HEK293 (cell line): ENCODE measurements around the gene DDX20.

ENCODE experiments used
- GLIS2 ChIP-seq: fragments of 450-650 bp; formaldehyde crosslinking; IDR thresholded peaks from 2 replicates; pipeline ENCODE4 v1.5.1; 2016; ENCODE audit warnings: missing biosample characterization, missing genetic modification characterization
- IKZF3 ChIP-seq: fragments of 450-650 bp; IDR thresholded peaks from 2 replicates; pipeline ENCODE4 v1.5.0; 2018; ENCODE audit warnings: missing biosample characterization, mild to moderate bottlenecking, missing genetic modification characterization, moderate library complexity
- KLF8 ChIP-seq: fragments of 450-650 bp; formaldehyde crosslinking; IDR thresholded peaks from 2 replicates; pipeline ENCODE4 v1.5.1; 2016; ENCODE audit warnings: missing biosample characterization, missing genetic modification characterization
- RBAK ChIP-seq: fragments of 450-650 bp; formaldehyde crosslinking; IDR thresholded peaks from 2 replicates; pipeline ENCODE4 v1.5.1; 2016; ENCODE audit warnings: missing biosample characterization, missing genetic modification characterization
- ZBTB20 ChIP-seq: fragments of 450-650 bp; formaldehyde crosslinking; IDR thresholded peaks from 2 replicates; pipeline ENCODE4 v1.5.1; 2016; ENCODE audit warnings: missing biosample characterization, missing genetic modification characterization
- ZBTB21 ChIP-seq: fragments of 450-650 bp; formaldehyde crosslinking; IDR thresholded peaks from 2 replicates; pipeline ENCODE4 v1.5.1; 2017; ENCODE audit warnings: missing biosample characterization, missing genetic modification characterization
- ZBTB48 ChIP-seq: fragments of 450-650 bp; formaldehyde crosslinking; IDR thresholded peaks from 2 replicates; pipeline ENCODE4 v1.5.1; 2016; ENCODE audit warnings: missing biosample characterization, missing genetic modification characterization
- ZFP3 ChIP-seq: fragments of 450-650 bp; formaldehyde crosslinking; IDR thresholded peaks from 2 replicates; pipeline ENCODE4 v1.5.1; 2016; ENCODE audit warnings: low read depth, missing biosample characterization, missing genetic modification characterization
- ZIC2 ChIP-seq: fragments of 450-650 bp; formaldehyde crosslinking; IDR thresholded peaks from 2 replicates; pipeline ENCODE4 v1.5.1; 2016; ENCODE audit warnings: missing biosample characterization, missing genetic modification characterization
- ZNF132 ChIP-seq: fragments of 450-650 bp; formaldehyde crosslinking; IDR thresholded peaks from 2 replicates; pipeline ENCODE4 v1.5.1; 2017; ENCODE audit warnings: missing biosample characterization, missing genetic modification characterization, borderline replicate concordance
- ZNF146 ChIP-seq: fragments of 450-650 bp; formaldehyde crosslinking; IDR thresholded peaks from 2 replicates; pipeline ENCODE4 v1.5.1; 2016; ENCODE audit warnings: missing biosample characterization, missing genetic modification characterization
- ZNF16 ChIP-seq: fragments of 450-650 bp; formaldehyde crosslinking; IDR thresholded peaks from 2 replicates; pipeline ENCODE4 v1.5.1; 2016; ENCODE audit warnings: low read depth, missing biosample characterization, missing genetic modification characterization
- ZNF175 ChIP-seq: fragments of 450-650 bp; formaldehyde crosslinking; IDR thresholded peaks from 2 replicates; pipeline ENCODE4 v1.5.1; 2016; ENCODE audit warnings: missing biosample characterization, missing genetic modification characterization
- ZNF354C ChIP-seq: fragments of 450-650 bp; formaldehyde crosslinking; IDR thresholded peaks from 2 replicates; pipeline ENCODE4 v1.5.1; 2016; ENCODE audit warnings: missing biosample characterization, missing genetic modification characterization, low read depth, borderline replicate concordance
- ZNF404 ChIP-seq: fragments of 450-650 bp; formaldehyde crosslinking; IDR thresholded peaks from 2 replicates; pipeline ENCODE4 v1.5.1; 2017; ENCODE audit warnings: missing biosample characterization, missing genetic modification characterization
- ZNF473 ChIP-seq: fragments of 450-650 bp; formaldehyde crosslinking; IDR thresholded peaks from 2 replicates; pipeline ENCODE4 v1.5.1; 2017; ENCODE audit warnings: missing biosample characterization, missing genetic modification characterization
- ZNF510 ChIP-seq: fragments of 450-650 bp; formaldehyde crosslinking; IDR thresholded peaks from 2 replicates; pipeline ENCODE4 v1.5.1; 2018; ENCODE audit warnings: mild to moderate bottlenecking, missing genetic modification characterization, missing biosample characterization; ENCODE audit not compliant: insufficient replicate concordance
- ZNF529 ChIP-seq: fragments of 450-650 bp; formaldehyde crosslinking; IDR thresholded peaks from 2 replicates; pipeline ENCODE4 v1.5.1; 2017; ENCODE audit warnings: missing genetic modification characterization, missing biosample characterization; ENCODE audit not compliant: insufficient replicate concordance
- ZNF558 ChIP-seq: fragments of 450-650 bp; formaldehyde crosslinking; IDR thresholded peaks from 2 replicates; pipeline ENCODE4 v1.5.1; 2016; ENCODE audit warnings: missing biosample characterization, missing genetic modification characterization
- ZNF596 ChIP-seq: fragments of 450-650 bp; IDR thresholded peaks from 2 replicates; pipeline ENCODE4 v1.5.0; 2018; ENCODE audit warnings: missing biosample characterization, mild to moderate bottlenecking, missing genetic modification characterization, moderate library complexity
- ZNF623 ChIP-seq: fragments of 450-650 bp; formaldehyde crosslinking; IDR thresholded peaks from 2 replicates; pipeline ENCODE4 v1.5.1; 2016; ENCODE audit warnings: missing biosample characterization, missing genetic modification characterization
- ZNF785 ChIP-seq: fragments of 450-650 bp; formaldehyde crosslinking; IDR thresholded peaks from 2 replicates; pipeline ENCODE4 v1.5.1; 2016; ENCODE audit warnings: missing biosample characterization, missing genetic modification characterization
- ZXDB ChIP-seq: fragments of 450-650 bp; formaldehyde crosslinking; IDR thresholded peaks from 2 replicates; pipeline ENCODE4 v1.5.1; 2016; ENCODE audit warnings: missing biosample characterization, missing genetic modification characterization
- TF ChIP-seq, protein P1 (sequence below): fragments of 450-650 bp; formaldehyde crosslinking; IDR thresholded peaks from 2 replicates; pipeline ENCODE4 v1.5.1; 2016; ENCODE audit warnings: missing biosample characterization, missing genetic modification characterization
- TF ChIP-seq, protein P2 (sequence below): fragments of 450-650 bp; formaldehyde crosslinking; IDR thresholded peaks from 2 replicates; pipeline ENCODE4 v1.5.1; 2016; ENCODE audit warnings: missing biosample characterization, missing genetic modification characterization, borderline replicate concordance
- TF ChIP-seq, protein P3 (sequence below): fragments of 450-650 bp; formaldehyde crosslinking; IDR thresholded peaks from 2 replicates; pipeline ENCODE4 v1.5.1; 2016; ENCODE audit warnings: missing biosample characterization, missing genetic modification characterization, borderline replicate concordance
- TF ChIP-seq, protein P4 (sequence below): fragments of 450-650 bp; formaldehyde crosslinking; IDR thresholded peaks from 2 replicates; pipeline ENCODE4 v1.5.1; 2016; ENCODE audit warnings: missing biosample characterization, missing genetic modification characterization

DDX20 gene

DNA sequence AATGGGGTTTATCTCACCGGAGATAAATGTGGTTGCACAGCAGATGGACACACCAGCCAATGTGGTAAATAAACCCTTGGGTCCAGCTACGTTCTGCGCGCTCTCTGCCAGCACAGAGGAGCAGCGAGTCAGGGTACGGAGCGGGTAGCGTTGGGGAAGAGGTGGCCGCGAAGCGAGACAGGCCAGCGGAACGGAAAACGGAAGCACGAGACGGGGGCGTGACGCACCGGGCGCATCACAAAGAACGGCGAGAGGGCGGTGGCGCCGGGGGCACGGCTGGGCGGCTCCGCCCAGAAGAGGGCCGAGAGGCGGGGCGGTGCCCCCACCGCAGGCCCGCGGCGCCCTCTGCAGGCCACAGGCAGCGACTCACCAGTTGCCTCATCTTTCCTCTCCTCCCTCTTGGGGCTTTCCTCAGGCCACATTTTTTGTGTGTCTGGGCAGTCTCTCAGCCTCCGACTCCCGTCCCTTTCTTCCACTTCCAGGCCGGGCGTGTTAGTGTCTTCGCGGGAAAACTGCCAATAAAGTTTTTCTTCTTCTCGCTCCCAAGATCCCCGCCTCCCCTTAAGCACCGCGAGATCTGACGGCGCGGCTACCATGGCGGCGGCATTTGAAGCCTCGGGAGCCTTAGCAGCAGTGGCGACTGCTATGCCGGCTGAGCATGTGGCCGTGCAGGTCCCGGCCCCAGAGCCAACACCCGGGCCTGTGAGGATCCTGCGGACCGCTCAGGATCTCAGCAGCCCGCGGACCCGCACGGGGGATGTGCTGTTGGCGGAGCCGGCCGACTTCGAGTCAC is at the start of gene DDX20 (continued):
- TF ChIP-seq ZNF785 (tag by site-specific recombination) (0 out of 2 replicates have a peak, but pooled peaks have one; percentile 27), ZNF354C (tag by site-specific recombination) (no peak), ZNF146 (tag by site-specific recombination) (peak; percentile 53; the same call in 1 of the 2 replicates), ZBTB48 (tag by site-specific recombination) (peak; percentile 22; the same call in 1 of the 2 replicates), ZNF175 (tag by site-specific recombination) (no peak), ZIC2 (tag by site-specific recombination) (no peak), ZBTB21 (peak; percentile 90), ZBTB20 (tag by site-specific recombination) (peak; percentile 75), ZXDB (tag by site-specific recombination) (peak; percentile 91), ZNF404 (no peak), ZNF623 (tag by site-specific recombination) (peak; percentile 43; the same call in 1 of the 2 replicates), KLF8 (tag by site-specific recombination) (peak; percentile 100), ZNF473 (tag by site-specific recombination) (no peak), ZNF132 (tag by site-specific recombination) (no peak), GLIS2 (tag by site-specific recombination) (peak; percentile 70; the same call in 1 of the 2 replicates), ZNF16 (tag by site-specific recombination) (no peak), ZNF558 (no peak), ZFP3 (no peak), ZNF529 (tag by site-specific recombination) (no peak), RBAK (tag by site-specific recombination) (no peak), IKZF3 (tag by site-specific recombination) (peak; percentile 97), ZNF596 (tag by site-specific recombination) (no peak; the same call in 1 of the 2 replicates), ZNF510 (tag by site-specific recombination) (peak; percentile 44)
- TF ChIP-seq, protein P1, sequence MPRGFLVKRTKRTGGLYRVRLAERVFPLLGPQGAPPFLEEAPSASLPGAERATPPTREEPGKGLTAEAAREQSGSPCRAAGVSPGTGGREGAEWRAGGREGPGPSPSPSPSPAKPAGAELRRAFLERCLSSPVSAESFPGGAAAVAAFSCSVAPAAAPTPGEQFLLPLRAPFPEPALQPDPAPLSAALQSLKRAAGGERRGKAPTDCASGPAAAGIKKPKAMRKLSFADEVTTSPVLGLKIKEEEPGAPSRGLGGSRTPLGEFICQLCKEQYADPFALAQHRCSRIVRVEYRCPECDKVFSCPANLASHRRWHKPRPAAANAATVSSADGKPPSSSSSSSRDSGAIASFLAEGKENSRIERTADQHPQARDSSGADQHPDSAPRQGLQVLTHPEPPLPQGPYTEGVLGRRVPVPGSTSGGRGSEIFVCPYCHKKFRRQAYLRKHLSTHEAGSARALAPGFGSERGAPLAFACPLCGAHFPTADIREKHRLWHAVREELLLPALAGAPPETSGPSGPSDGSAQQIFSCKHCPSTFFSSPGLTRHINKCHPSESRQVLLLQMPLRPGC (tag by site-specific recombination), result peak; percentile 67; the same call in 1 of the 2 replicates
- TF ChIP-seq, protein P2, sequence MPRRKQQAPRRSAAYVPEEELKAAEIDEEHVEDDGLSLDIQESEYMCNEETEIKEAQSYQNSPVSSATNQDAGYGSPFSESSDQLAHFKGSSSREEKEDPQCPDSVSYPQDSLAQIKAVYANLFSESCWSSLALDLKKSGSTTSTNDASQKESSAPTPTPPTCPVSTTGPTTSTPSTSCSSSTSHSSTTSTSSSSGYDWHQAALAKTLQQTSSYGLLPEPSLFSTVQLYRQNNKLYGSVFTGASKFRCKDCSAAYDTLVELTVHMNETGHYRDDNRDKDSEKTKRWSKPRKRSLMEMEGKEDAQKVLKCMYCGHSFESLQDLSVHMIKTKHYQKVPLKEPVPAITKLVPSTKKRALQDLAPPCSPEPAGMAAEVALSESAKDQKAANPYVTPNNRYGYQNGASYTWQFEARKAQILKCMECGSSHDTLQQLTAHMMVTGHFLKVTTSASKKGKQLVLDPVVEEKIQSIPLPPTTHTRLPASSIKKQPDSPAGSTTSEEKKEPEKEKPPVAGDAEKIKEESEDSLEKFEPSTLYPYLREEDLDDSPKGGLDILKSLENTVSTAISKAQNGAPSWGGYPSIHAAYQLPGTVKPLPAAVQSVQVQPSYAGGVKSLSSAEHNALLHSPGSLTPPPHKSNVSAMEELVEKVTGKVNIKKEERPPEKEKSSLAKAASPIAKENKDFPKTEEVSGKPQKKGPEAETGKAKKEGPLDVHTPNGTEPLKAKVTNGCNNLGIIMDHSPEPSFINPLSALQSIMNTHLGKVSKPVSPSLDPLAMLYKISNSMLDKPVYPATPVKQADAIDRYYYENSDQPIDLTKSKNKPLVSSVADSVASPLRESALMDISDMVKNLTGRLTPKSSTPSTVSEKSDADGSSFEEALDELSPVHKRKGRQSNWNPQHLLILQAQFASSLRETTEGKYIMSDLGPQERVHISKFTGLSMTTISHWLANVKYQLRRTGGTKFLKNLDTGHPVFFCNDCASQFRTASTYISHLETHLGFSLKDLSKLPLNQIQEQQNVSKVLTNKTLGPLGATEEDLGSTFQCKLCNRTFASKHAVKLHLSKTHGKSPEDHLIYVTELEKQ (tag by site-specific recombination), result no peak; the same call in 1 of the 2 replicates
- TF ChIP-seq, protein P3, sequence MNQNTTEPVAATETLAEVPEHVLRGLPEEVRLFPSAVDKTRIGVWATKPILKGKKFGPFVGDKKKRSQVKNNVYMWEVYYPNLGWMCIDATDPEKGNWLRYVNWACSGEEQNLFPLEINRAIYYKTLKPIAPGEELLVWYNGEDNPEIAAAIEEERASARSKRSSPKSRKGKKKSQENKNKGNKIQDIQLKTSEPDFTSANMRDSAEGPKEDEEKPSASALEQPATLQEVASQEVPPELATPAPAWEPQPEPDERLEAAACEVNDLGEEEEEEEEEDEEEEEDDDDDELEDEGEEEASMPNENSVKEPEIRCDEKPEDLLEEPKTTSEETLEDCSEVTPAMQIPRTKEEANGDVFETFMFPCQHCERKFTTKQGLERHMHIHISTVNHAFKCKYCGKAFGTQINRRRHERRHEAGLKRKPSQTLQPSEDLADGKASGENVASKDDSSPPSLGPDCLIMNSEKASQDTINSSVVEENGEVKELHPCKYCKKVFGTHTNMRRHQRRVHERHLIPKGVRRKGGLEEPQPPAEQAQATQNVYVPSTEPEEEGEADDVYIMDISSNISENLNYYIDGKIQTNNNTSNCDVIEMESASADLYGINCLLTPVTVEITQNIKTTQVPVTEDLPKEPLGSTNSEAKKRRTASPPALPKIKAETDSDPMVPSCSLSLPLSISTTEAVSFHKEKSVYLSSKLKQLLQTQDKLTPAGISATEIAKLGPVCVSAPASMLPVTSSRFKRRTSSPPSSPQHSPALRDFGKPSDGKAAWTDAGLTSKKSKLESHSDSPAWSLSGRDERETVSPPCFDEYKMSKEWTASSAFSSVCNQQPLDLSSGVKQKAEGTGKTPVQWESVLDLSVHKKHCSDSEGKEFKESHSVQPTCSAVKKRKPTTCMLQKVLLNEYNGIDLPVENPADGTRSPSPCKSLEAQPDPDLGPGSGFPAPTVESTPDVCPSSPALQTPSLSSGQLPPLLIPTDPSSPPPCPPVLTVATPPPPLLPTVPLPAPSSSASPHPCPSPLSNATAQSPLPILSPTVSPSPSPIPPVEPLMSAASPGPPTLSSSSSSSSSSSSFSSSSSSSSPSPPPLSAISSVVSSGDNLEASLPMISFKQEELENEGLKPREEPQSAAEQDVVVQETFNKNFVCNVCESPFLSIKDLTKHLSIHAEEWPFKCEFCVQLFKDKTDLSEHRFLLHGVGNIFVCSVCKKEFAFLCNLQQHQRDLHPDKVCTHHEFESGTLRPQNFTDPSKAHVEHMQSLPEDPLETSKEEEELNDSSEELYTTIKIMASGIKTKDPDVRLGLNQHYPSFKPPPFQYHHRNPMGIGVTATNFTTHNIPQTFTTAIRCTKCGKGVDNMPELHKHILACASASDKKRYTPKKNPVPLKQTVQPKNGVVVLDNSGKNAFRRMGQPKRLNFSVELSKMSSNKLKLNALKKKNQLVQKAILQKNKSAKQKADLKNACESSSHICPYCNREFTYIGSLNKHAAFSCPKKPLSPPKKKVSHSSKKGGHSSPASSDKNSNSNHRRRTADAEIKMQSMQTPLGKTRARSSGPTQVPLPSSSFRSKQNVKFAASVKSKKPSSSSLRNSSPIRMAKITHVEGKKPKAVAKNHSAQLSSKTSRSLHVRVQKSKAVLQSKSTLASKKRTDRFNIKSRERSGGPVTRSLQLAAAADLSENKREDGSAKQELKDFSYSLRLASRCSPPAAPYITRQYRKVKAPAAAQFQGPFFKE (tag by site-specific recombination), result no peak
- TF ChIP-seq, protein P4, sequence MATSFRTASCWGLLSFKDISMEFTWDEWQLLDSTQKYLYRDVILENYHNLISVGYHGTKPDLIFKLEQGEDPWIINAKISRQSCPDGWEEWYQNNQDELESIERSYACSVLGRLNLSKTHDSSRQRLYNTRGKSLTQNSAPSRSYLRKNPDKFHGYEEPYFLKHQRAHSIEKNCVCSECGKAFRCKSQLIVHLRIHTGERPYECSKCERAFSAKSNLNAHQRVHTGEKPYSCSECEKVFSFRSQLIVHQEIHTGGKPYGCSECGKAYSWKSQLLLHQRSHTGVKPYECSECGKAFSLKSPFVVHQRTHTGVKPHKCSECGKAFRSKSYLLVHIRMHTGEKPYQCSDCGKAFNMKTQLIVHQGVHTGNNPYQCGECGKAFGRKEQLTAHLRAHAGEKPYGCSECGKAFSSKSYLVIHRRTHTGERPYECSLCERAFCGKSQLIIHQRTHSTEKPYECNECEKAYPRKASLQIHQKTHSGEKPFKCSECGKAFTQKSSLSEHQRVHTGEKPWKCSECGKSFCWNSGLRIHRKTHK (tag by site-specific recombination), result no peak
